ENCODE data around the gene ASCC1. TPM values are rescaled to one million over a fixed set of nuclear protein-coding genes. Genes with fewer than 3 reads are reported as not detected.
"Not testable (repeated sequence)": the region's sequence is repeated elsewhere in the genome, so short reads cannot be mapped to it uniquely, and the experiment has no call there.

Gene ASCC1
- total RNA-seq, 1 donor from 2014 or later = 35.6 TPM

DNA sequence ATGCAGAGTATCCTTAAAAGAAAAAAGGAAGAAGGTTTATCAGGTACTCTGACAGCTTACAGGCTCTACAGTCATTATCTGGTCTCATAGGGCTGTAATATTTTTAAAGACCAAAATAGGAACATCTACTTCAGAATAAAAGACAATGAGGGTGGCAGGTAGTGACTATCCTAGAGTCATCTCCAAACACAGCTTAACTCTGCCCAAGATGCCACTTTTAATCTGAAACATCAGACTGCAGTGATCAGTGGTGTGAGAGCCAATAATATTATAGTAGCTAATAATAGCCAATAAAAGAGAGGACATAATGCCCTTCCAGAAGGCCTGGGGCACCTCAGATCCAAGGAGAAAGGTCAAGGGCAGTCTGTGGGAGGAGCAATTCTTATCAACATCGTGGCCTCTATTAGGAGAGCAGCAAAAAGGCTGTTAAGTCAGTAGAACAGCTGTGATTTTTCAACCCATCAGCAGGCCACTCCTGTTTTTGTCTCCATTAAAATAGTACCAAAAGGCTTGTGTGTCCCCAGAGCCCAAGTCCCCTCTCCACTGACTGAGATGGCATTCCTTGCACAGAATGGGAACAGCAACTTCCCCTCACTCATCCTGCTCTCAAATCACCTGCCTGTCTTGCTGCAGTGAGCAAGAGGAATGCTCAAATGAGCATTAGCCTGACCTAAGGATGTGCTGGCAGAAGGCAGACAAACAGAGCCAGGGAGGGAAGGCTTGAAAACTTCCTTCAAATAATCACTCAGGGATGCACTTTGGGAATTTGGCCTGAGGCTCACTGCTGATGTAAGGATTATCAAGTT lies 107.0 kb downstream of the ASCC1 start:
- Mint-ChIP-seq H3K36me3 (ENCODE audit: low read depth) (no peaks in the 10 kb centered on the region), H3K27ac (ENCODE audit: unreplicated experiment) (no peak overlapping the region), H3K4me1 (peaks cover 53% of the 10 kb centered on the region), H3K4me3 (no peak overlapping the region), H3K27me3 (ENCODE audit: low read depth) (no peaks in the 10 kb centered on the region), H3K9me3 (no peaks in the 10 kb centered on the region)
- no peak for DNase-seq (ENCODE audit: low read depth, low spot score)
- TF ChIP-seq, protein P1, sequence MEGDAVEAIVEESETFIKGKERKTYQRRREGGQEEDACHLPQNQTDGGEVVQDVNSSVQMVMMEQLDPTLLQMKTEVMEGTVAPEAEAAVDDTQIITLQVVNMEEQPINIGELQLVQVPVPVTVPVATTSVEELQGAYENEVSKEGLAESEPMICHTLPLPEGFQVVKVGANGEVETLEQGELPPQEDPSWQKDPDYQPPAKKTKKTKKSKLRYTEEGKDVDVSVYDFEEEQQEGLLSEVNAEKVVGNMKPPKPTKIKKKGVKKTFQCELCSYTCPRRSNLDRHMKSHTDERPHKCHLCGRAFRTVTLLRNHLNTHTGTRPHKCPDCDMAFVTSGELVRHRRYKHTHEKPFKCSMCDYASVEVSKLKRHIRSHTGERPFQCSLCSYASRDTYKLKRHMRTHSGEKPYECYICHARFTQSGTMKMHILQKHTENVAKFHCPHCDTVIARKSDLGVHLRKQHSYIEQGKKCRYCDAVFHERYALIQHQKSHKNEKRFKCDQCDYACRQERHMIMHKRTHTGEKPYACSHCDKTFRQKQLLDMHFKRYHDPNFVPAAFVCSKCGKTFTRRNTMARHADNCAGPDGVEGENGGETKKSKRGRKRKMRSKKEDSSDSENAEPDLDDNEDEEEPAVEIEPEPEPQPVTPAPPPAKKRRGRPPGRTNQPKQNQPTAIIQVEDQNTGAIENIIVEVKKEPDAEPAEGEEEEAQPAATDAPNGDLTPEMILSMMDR (conservative IDR thresholded peaks at IDR 0.05) = no peak

DNA sequence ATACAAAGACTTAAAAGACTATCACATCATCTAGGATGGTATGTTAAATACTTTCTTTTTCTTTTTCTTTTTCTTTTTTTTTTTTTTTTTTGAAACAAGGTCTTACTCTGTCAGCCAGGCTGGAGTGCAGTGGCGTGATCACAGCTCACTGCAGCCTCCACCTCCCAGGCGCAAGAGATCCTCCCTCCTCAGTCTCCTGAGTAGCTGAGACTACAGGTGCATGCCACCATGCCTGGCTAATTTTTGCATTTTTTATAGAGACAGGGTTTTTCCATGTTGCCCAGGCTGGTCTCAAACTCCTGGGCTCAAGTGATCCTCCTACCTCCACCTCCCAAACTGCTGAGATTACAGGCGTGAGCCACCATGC lies 108.1 kb downstream of the ASCC1 start:
- DNase-seq (ENCODE audit: low read depth, low spot score); H3K9me3 Mint-ChIP-seq; H3K36me3 Mint-ChIP-seq (ENCODE audit: low read depth); H3K4me3 Mint-ChIP-seq; H3K27ac Mint-ChIP-seq (ENCODE audit: unreplicated experiment); H3K27me3 Mint-ChIP-seq (ENCODE audit: low read depth): not testable (repeated sequence)
- peaks cover 59% of the 10 kb centered on the region for H3K4me1 Mint-ChIP-seq

DNA sequence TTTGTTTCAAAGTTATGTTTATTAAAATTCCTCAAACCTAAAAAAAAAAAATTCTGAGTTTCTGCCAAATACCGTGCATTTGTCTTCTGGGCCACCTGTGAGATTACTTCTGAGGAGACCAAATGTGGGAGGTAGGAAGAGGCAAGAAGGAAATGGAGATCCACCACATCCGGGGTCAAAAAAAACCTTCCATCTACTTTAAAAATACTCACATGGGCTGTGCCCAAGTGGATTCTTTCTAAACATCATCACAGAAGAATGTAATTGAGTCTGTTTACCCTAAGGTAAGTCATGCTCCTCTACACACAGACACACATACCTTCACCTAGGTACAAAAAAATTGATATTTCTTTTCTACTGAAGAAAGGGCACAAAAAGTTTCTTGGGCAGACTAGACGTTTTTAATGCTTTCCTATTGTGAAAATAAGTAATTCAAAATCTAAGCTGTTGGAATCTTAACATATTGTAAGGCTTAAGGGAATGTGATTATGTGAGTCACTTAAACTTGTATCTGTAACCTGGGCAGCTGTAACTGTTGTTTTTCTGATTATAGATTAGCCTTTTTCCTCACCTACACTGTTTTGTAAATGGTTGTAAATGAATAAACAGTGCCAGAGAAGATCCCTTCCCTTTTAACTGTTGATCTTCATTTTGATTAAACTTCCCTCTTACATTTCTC lies 108.6 kb downstream of the ASCC1 start:
- Mint-ChIP-seq H3K27ac (ENCODE audit: unreplicated experiment) (no peak overlapping the region), H3K36me3 (ENCODE audit: low read depth) (peaks cover 3% of the 10 kb centered on the region), H3K4me1 (peaks cover 59% of the 10 kb centered on the region), H3K4me3 (no peak overlapping the region), H3K9me3 (no peaks in the 10 kb centered on the region), H3K27me3 (ENCODE audit: low read depth) (no peaks in the 10 kb centered on the region)
- DNase-seq (ENCODE audit: low read depth, low spot score) = no peak
- TF ChIP-seq, protein P1 (conservative IDR thresholded peaks at IDR 0.05) = no peak

DNA sequence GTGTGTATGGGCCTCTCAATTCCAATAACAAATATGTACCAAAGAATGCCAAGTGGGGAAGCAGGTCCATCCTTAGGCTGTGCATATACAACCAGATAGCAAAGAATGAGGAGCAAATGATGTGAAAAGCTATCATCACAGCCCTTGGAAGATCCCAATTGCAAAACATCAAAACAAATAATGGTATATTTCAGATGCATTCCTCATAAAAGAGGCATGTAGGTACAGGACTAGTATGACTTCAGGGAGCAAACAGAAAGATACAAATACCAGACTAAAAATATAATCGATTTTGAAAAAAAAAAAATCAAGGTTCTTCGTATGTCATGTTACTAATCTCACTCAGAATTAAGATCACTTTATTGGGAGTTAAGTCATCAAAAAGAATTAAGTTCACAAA lies 109.2 kb downstream of the ASCC1 start:
- H3K4me1 Mint-ChIP-seq = peaks cover 59% of the 10 kb centered on the region
- DNase-seq (ENCODE audit: low read depth, low spot score) = no peak
- H3K36me3 Mint-ChIP-seq (ENCODE audit: low read depth) = peaks cover 3% of the 10 kb centered on the region
- no peaks in the 10 kb centered on the region for H3K9me3 Mint-ChIP-seq
- no peak overlapping the region for H3K4me3 Mint-ChIP-seq
- no peaks in the 10 kb centered on the region for H3K27me3 Mint-ChIP-seq (ENCODE audit: low read depth)
- H3K27ac Mint-ChIP-seq (ENCODE audit: unreplicated experiment) = no peak overlapping the region
- TF ChIP-seq, protein P1 (conservative IDR thresholded peaks at IDR 0.05) = no peak

DNA sequence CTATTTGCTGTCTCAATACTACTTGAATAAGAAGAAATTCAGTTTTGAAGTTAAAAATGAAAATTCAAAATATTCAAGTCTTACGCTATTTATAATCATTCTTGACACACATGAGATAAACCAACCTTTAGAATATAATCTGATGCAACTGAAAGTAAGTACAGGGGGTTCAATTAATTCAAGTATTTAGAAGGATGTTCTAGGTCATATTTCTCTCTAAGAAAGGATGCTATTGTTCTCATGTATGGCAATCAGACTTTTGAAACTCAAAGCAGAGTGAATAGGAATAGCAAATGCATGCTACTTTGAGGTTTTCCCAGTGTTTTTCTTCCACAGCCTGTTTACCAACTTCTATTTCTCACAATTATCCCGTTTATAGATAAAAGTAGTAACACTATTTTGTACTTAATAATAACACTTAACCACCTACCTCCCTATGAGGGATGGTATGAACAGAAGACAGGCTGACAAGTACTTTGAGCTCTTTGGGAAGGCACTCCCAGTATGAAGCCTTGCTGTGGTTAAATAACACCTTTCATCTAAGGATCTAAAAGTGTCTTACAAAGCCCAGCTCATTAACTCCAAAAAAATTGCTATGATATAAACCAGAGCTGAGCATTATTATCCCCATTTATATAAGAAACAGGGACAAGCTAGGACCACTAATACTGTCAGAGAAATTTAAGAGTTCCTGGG lies 109.8 kb downstream of the ASCC1 start:
- H3K4me3 Mint-ChIP-seq = no peak overlapping the region
- H3K36me3 Mint-ChIP-seq (ENCODE audit: low read depth) = peaks cover 8% of the 10 kb centered on the region
- H3K9me3 Mint-ChIP-seq = no peaks in the 10 kb centered on the region
- H3K27me3 Mint-ChIP-seq (ENCODE audit: low read depth) = no peaks in the 10 kb centered on the region
- TF ChIP-seq, protein P1 (conservative IDR thresholded peaks at IDR 0.05) = no peak
- H3K4me1 Mint-ChIP-seq = peaks cover 59% of the 10 kb centered on the region
- H3K27ac Mint-ChIP-seq (ENCODE audit: unreplicated experiment) = peak overlapping the region; percentile 90
- no peak for DNase-seq (ENCODE audit: low read depth, low spot score)

Measured in neural crest cell (in vitro differentiated cells).